GM03348 (cell line): Measurements from ENCODE around the gene CMIP.
"Not testable (repeated sequence)": the region's sequence is repeated elsewhere in the genome, so short reads cannot be mapped to it uniquely, and the experiment has no call there.

Experiments
- DNase-seq: peaks from one replicate; pipeline ENCODE4 v3.0.0; 2012; ENCODE audit warnings: low spot score

The CMIP gene

DNA sequence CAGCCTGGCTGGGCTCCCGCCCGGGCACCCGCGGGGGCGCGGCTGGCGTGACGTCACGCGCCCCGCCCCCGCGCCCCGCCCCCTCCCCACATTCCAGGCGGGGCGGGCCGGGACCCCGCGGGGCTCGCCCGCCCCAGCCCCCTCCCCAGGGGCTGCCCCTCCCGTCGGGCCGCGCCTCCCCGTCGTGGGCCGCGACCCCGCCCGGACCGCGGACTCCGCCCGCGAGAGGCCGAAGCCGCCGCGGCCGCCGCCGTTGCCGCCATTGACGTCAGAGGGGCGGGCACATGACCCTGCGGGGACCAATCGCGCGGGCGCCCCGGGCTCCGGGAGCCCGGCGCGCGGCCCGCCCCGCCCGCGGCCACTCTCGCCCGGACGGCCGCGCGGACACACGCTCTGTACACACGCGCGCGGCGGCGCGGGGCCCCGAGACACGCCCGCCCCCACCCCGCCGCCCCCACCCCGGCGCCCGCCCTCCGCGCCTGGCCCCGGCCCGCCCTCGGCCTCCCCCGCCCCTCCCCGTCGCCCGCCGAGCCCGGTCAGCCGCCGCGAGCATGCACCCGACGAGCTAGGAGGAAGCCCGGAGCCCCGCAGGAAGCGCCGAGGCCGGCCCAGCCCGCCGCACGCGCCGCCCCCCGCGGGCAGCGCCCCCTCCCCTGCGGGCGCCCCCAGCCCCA lies at the start of gene CMIP:
CMIP (plus strand) TSS at position 361 of the 674 bp plus-strand sequence.
- DNase-seq = peak; percentile 99

DNA sequence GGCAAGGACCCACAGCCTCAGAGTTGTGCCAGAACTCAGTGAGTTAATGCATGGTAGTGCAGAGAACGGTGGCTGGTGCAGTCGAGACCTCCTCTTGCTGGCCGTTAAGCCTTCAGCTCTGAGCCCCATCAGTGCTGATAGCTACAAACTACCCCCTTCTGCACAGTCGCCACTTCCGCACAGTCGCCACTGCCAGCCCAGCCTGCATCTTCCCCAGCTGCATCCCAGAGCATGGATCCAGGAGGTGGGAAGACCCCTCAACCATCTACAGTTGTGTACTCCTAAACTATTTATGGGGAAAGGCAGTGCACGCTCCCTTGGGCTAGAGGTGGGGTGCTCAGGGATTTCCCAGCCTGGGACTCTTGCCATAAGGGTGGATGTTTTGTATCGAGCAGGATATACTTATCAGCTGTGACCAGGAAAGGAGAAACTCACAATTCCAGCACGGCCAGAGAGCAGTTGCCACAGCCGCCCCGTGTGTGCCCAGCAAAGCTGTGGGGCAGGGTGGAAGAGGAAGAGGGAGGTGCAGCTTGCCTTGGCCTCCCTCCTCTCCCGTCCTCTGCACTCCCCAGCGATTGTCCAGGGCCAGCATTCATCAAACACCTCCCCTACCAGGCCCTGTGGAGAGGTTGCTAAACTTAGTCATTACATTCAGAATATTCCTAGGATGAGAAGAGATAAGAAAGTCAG lies 49.5 kb upstream of the CMIP start:
- no peak for DNase-seq

DNA sequence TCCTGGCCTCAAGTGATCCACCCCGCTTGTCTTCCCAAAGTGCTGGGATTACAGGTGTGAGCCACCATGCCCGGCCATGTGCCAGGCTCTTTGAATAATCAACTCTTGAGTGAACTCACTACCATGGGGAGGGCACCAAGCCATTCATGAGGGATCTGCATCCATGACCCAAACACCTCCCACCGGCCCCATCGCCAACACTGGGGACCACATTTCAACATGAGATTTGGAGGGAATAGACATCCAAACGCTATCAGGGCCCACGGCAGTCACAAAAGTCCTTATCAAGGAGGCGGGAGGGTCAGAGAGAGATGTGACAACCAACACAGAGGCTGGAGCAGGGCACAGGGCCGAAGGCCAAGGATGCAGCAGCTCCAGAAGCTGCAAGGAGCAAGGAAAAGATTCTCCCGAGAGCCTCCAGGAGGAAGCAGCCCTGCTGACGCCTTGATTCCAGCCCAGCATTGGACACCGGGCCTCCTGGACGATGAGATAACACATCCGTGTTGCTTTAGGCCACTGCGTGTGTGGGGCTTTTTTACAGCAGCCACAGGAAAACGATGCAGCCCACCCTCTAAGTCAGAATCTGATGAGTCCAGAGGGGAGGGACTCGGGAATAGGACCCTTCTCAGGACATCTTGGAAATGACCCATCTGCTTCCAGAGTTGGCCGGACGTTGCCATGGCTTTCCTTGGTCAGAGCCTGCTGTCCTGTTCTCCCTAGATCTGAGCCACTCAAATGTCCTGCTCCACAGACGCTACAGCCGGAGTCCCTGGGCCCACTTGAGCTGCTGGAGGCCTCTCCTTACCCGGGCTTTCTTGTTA lies 47.3 kb upstream of the CMIP start:
- DNase-seq = no peak

DNA sequence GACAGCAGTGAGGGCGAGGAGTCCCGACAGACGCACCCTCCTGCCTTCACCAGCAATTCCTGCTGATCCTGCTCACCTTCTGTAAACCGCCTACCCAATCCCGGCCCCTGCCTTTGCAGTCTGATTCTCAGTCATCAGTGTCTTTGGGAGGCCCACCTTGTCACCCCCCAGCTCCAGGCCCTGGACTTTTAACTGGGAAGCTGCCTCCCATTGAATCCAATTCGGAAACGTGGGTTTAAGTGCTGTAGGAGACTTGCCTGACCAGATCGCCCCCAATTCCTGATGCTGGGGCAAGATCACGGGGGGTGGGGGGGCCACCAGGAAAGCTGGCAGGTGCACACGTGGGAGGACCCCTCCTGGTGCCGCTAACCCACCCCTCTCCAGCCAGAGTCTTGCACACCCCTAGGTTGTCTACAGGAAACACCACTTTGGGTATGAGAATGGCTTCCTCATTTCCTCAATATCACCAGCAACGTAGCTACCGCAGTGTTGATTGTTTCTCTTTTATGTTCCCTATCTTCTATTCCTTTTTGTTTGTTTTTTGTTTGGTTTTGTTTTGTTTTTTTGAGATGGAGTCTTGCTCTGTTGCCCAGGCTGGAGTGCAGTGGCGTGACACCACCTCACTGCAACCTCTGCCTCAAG lies 46.6 kb upstream of the CMIP start:
- no peak for DNase-seq

DNA sequence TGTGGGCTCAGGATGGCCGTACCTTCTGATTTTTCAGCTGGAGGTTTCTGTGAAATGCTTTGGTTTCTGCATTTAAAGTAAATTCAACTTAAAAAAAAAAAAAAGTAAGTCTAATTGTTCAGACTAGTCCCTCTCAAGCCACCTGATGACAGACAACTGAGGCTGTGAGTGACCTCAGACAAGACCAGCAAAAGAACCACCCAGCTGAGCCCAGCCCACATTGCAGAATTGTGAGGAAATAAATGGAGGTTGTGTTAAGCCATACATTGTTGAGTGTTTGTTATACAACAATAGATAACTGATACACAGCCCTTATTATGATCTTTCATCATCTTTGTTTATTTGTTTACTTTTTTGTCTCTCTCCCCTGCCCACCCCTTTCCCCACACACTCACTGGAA lies 44.7 kb upstream of the CMIP start:
- DNase-seq = no peak

DNA sequence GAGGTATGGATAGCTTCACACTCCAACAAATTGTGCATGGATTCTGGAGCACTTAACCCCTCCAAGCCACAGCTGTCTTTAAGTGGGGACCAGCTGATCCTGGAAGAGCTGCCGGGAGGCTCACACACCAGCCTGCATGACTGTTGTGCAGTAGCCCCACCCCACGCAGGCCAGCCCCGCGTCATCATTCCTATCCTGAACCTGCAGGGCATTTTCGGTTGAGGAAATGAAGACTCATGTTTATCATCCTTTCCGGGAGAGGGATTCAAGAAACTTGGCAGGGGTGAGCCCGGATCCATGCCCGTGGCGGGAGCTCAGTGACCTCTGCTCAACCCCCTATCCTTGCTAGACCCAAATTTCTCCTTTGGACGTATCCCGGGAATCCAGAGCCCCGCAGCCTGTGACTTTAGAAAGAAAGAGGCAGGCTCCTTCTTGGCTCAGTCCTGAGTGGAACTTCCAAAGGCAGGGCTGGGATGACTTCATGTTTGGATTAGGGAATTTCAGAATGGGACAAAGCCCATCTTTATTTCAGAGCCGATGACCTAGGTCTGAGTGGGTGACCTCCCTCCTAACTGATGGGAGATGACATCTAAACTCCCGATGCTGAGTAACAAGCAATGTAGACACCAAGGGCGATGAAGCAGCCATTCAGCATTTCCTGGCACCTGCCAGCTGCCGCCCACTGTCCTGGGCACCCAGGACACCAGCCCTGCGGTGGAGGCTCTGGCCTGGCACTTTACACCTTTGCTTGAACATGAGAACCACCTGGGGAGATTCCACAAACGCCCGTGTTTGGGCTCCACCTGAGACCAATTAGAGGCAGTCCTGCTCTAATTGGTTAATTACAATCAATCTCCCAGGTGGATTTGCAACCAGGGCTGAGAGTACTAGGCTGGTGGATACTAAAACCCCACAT lies 43.3 kb upstream of the CMIP start:
- DNase-seq = peak; percentile 70

DNA sequence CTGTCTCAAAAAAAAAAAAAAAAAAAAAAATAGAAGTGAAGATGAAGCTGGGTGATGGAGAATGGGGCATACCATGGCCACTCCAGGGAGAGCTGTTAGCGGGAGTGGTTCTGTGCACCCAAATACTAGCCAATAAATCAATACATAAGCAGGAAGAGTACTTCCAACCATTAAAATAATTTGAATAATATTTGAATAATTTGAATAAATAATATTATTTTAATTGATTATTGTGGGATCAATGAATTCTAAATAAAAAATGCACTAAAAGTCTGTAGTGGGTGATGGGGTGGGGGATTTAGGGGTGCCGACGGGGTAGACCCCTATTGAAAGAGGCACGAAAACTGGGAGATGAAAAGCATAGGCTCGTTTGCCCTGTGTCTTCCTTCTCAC lies 41.4 kb upstream of the CMIP start:
- DNase-seq = no peak

DNA sequence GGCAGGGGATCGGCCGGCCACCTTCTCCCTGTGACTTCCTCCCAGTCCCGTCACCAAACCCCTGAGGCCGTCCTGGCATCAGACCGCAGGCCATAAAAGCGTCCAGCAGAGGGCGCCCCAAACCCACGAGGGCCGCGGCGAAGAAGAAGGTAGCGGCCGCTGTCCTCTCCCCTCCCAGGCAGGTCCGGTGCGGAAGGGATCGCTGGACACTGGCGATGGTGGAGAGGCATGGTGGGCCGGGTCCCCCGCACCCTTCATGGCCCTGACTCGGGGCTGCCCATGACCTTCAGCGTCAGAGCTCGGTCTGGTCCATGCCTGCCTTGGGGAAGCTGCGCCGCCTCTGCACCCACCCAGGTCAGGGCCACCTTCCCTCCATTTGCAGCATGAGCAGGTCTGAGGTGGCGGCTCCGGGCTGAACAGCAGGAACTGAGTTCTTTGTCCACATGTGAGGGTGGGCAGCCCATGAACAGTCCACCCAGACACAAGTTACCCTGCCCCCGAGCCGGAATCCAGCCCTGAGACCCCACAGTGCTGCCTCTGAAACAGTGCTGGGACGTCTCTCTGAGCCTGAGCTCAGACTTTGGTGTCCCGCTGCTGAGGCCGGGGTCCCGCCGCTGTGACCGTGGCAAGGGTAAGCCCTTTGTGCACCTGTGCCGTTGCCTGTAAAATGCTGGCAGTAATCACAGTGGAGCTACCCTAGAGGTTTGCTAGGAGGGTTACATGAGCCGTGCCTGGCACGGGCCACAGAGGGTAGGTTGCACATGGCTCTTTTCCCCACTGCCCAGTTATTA lies 40.8 kb upstream of the CMIP start:
- DNase-seq = peak; percentile 93

DNA sequence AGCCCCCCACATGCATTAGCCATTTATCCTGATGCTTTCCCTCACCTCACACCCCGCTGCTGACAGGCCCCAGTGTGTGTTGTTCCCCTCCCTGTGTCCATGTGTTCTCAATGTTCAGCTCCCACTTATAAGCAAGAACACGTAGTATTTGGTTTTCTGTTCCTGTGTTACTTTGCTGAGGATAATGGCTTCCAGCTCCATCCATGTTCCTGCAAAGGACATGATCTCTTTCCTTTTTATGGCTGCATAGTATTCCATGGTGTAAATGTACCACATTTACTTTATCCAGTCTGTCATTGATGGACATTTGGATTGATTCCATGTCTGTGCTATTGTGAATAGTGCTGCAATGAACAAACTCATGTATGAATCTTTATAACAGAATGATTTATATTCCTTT lies 39.6 kb upstream of the CMIP start:
- DNase-seq = not testable (repeated sequence)

DNA sequence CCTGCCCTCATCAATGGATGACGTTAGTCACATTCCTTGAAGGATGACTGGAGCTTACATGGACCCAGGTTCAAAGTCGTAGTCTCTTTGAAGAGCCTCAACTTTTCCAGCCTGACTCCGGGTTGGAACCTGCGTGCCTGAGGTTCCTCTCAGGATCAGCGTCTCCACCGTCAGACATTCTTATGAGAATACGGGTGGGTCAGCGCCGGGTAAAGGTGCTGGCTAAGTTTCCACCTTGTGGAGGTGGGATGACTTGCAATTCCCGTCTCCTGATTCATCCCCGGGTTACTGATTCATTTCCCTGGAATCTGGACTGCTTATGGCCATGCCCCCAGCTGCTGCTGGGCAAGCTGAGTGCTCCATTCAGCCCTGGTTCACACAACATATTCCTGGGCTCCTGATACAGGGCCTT lies 38.9 kb upstream of the CMIP start:
- DNase-seq = peak; percentile 92

DNA sequence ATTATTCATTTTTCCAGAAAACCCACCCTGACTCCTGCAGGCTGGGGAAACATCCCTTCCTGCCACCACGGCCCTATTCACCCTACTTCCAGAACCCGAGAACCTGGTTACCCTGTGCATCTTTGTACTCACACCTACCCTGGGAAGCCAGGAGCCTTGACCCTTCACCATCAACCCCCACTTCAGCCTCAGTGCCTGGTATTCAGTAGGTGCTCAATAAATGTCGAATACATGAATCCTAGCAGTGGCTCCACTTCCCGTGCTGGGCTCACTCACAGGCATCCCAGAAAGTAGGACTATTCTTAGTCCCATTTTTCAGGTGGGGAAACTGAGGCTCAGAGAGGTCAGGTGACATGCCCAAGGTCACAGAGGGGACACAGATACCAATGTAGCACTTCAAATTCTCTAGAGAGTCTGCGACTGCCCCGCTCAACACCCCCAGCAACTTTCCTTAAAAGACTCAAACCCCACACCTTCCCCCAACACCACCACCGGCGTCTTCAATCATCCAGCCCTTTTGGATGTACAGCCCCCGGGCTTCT lies 36.1 kb upstream of the CMIP start:
- no peak for DNase-seq

DNA sequence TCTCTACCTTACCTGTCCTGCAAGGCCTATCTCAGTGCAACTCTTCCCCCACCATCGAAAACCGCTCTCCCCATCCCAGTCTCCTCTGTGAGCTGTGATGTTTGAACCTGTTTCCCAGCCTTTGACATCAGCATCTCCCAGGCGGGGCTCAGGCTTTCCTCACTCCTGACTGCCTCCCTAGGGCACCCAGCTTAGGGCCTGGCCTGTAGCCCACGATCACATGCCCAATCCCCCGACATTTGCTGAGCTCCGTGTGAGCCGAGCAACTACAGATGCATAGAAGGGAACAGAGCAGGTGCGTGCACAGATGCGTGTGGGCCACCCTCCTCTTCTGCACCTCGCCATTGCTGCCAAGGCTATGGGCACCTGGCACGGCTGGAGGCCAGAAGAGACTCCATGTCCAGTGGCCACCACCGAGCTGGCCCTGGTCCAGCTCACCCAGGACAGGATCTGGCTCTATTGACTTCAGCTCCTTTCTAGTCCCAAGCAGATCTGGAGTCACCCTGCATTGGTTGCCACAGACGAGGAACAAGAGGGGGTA lies 35.5 kb upstream of the CMIP start:
- no peak for DNase-seq

DNA sequence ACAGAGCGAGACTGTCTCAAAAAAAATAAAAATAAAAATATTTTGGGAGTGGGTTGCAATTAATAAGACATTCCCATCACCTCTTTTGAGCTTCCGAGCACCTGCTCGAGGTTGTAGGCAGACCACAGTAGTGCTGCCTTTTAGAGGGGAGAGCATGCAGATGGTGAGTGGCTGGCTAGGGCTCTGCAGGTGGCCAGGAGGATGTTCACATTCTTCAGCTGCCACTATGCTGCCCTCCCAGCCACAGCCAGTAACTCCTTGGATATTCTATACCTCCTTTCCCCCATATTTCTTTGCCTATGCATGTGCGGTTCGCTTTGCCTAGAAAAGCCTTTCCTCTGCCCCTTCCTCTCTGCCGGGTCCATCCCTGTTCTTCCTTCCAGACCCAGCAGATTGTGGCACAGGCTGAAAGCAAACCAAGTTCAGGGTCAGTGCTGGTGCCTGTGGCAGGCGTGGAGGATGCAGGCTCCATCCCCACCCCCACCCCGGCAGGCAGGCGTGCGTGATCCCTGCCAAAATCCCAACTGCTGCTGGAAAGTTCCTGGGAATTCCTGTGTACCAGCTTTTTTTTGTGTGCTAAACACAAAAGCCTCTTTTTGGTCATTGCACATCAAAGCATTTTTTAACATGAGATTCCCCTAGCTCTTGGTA lies 33.8 kb upstream of the CMIP start:
- DNase-seq = no peak

DNA sequence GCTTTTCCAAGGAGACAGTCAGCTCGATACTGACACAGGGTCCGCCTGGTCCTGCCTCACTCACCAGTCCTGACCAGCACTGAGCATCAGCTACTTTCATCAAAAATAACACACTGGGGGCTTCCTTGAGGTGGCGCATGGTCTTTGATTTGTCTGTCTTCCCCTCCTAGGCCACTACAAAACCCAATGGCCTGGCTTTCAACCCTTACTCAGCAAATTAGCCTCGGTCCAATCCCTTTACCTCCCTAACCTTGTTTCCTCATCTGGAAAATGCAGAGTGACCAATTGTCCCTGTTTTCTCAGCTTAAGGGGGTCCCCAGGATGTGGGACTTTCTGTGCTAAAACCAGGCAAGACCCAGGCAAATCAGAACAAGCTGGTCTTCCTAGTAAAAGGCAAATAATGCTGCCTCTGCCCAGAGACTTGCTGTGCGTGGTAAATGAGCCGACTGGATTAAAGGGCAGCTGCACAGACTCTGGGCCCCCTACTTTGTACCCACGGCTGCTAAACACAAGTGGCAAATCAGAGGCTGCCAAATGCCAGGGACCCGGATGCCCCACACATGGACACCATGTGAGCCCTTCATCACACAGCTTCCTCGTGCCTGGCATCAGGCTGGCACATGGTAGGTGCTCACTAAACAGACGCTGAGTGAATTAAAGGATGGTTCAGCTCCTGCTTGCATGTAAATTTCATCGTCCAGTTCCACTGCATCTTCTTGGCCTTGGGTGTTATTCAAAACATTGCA lies 31.2 kb upstream of the CMIP start:
- DNase-seq = no peak

DNA sequence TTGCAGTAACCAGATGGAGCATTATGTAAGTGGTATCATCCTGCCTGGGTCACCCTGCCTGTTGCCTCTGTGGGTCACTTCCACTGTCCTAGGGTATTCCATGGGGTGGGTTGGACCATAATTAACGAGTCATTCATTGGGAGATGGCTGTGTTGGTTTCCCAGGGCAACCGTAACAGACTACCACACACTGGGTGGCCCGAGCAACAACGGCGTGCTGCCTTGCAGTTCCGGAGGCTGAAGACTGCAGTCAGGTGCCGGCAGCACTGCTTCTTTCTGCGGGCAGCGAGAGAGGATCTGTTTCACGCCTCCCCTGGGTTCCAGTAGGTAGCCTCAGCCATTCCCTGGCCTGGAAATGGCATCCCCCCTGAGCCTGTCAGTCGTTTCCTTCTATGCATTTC lies 28.9 kb upstream of the CMIP start:
- DNase-seq = no peak

DNA sequence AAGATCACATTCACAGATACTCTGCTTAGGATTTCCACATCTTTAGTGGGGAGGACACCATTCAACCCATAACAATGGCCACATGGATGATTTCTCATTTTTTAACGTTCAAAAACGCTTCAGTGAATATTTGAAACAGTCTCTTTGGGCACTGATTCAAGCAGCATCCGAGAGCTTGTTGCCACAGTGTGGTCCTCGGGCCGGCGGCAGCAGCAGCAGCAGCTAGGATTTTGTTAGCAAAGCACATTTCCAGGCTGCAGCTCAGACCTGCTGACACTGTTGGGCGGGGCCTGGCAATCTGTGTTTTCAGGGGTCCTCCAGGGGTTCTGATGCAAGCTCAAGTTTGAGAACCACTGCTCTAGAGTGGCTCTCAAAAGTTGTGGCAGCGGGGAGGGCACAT lies 27.9 kb upstream of the CMIP start:
- no peak for DNase-seq

DNA sequence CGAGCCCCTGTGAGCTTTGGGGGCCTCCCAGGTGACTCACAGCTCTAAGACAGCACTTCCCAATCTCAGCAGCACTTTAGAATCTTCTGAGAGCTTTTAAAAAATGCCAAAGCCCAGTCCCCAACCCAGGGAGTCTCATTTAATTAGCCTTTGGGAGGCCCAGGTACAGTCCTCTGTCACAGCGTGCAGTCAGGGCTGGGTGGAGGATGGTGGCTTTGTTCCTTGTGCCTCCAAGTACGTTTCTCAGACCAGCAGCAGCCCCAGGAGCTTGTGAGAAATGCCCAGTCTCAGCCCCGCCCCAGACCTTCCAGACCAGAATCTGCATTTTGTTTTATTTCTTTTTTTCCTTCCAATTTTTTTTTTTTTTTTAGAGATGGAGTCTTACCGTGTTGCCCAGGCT lies 27.4 kb upstream of the CMIP start:
- DNase-seq = no peak

DNA sequence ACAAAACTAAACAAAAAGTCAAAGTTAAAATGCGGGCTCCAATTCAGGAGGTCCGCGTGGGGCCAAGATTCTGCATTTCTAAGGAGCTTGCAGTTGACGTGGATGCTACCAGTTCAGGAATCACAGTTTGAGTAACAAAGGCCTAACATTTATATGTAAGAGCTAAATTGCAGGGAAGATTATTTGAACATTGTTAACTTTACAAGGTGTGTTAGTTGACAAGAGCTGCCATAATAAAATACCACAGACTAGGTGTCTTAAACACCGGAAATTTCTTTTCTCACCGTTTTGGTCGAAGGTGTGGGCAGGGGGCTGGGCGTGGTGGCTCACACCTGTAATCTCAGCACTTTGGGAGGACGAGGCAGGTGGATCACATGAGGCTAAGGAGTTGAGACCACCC lies 24.8 kb upstream of the CMIP start:
- no peak for DNase-seq

DNA sequence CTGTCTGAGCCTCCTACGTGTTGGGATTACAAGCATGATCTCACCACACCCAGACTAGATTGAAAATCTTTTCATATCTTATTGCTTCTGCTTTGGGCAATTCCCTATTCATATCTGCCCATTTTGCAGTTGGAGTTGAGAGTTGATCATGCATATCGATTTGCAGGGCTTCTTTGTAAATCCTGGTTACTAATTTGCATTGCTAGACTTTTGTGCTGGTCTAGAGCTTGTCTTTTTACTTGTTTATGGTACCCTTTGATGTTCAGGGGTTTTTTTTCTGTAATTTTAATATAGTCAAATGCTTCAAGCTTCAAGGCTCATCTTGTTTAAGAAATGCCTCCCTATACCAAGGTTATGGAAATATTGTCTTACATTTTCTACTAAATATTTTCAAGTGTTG lies 23.5 kb upstream of the CMIP start:
- DNase-seq = no peak
